ENCODE measurements around the gene ACSF2. TPM values are rescaled to one million over a fixed set of nuclear protein-coding genes. Genes with fewer than 3 reads are reported as not detected.

Gene ACSF2
- polyA plus RNA-seq, 1 donor from 2014 or later: not detected

GRCh38 chr17:50499270-50499669 lies 73.3 kb downstream of the ACSF2 start:
- no peak overlapping the region for H3K27ac ChIP-seq (ENCODE audit: low read length)
- H3K79me2 ChIP-seq (replicated peaks; ENCODE audit: insufficient read depth, low read length): no peaks in the 10 kb centered on the region
- H4K20me1 ChIP-seq (ENCODE audit: insufficient read depth): no peaks in the 10 kb centered on the region
- no peaks in the 10 kb centered on the region for H3K36me3 ChIP-seq (ENCODE audit: insufficient read depth, low read length)
- TF ChIP-seq EP300 (conservative IDR thresholded peaks at IDR 0.05; ENCODE audit: poor library complexity, severe bottlenecking) (no peak), POLR2AphosphoS5 (IDR thresholded peaks at IDR 0.05) (no peak), TAF1 (IDR thresholded peaks at IDR 0.05; ENCODE audit: low read depth) (no peak), CTCF (IDR thresholded peaks at IDR 0.05; ENCODE audit: poor library complexity, severe bottlenecking) (no peak), REST (IDR thresholded peaks at IDR 0.05; ENCODE audit: borderline replicate concordance) (no peak), MXI1 (conservative IDR thresholded peaks at IDR 0.05; ENCODE audit: poor library complexity, severe bottlenecking) (no peak), EZH2 (IDR thresholded peaks at IDR 0.05; ENCODE audit: borderline replicate concordance, insufficient read depth, low read length, poor library complexity, severe bottlenecking) (no peak), RAD21 (conservative IDR thresholded peaks at IDR 0.05) (no peak), SMC3 (conservative IDR thresholded peaks at IDR 0.05; ENCODE audit: poor library complexity) (no peak)
- no peak overlapping the region for H2AFZ ChIP-seq (ENCODE audit: low read depth, low read length)
- H3K9me2 ChIP-seq (ENCODE audit: insufficient read depth, low read length): no peaks in the 10 kb centered on the region
- H3K4me3 ChIP-seq (ENCODE audit: low read length): no peak overlapping the region
- no peaks in the 10 kb centered on the region for H3F3A ChIP-seq (ENCODE audit: insufficient read depth, low read length, poor library complexity, severe bottlenecking)
- no peaks in the 10 kb centered on the region for H3K9me3 ChIP-seq (ENCODE audit: low read length)
- H3K4me2 ChIP-seq (ENCODE audit: low read length): no peak overlapping the region
- no peak overlapping the region for H3K9ac ChIP-seq (ENCODE audit: low read length)
- no peaks in the 10 kb centered on the region for H3K27me3 ChIP-seq (ENCODE audit: insufficient read depth, low read depth, low read length)

- Histone ChIP-seq H3F3A (ENCODE audit: insufficient read depth, low read length, poor library complexity, severe bottlenecking) (no peaks in the 10 kb centered on the region), H3K79me2 (replicated peaks; ENCODE audit: insufficient read depth, low read length) (no peaks in the 10 kb centered on the region)
Observed at GRCh38 chr17:50499721-50500120, 73.7 kb downstream of the ACSF2 start.

More at GRCh38 chr17:50499721-50500120, 73.7 kb downstream of the ACSF2 start:
- TF ChIP-seq TAF1 (IDR thresholded peaks at IDR 0.05; ENCODE audit: low read depth) (no peak), MXI1 (conservative IDR thresholded peaks at IDR 0.05; ENCODE audit: poor library complexity, severe bottlenecking) (no peak), REST (IDR thresholded peaks at IDR 0.05; ENCODE audit: borderline replicate concordance) (no peak), SMC3 (conservative IDR thresholded peaks at IDR 0.05; ENCODE audit: poor library complexity) (no peak), CTCF (IDR thresholded peaks at IDR 0.05; ENCODE audit: poor library complexity, severe bottlenecking) (no peak), EZH2 (IDR thresholded peaks at IDR 0.05; ENCODE audit: borderline replicate concordance, insufficient read depth, low read length, poor library complexity, severe bottlenecking) (no peak), POLR2AphosphoS5 (IDR thresholded peaks at IDR 0.05) (no peak), RAD21 (conservative IDR thresholded peaks at IDR 0.05) (no peak), EP300 (conservative IDR thresholded peaks at IDR 0.05; ENCODE audit: poor library complexity, severe bottlenecking) (no peak)
- H2AFZ ChIP-seq (ENCODE audit: low read depth, low read length): no peak overlapping the region
- no peaks in the 10 kb centered on the region for H3K9me3 ChIP-seq (ENCODE audit: low read length)
- H3K9ac ChIP-seq (ENCODE audit: low read length): no peak overlapping the region
- H3K4me3 ChIP-seq (ENCODE audit: low read length): no peak overlapping the region
- H3K9me2 ChIP-seq (ENCODE audit: insufficient read depth, low read length): no peaks in the 10 kb centered on the region
- H3K27me3 ChIP-seq (ENCODE audit: insufficient read depth, low read depth, low read length): no peaks in the 10 kb centered on the region
- no peaks in the 10 kb centered on the region for H4K20me1 ChIP-seq (ENCODE audit: insufficient read depth)
- H3K27ac ChIP-seq (ENCODE audit: low read length): no peak overlapping the region
- H3K4me2 ChIP-seq (ENCODE audit: low read length): no peak overlapping the region
- H3K36me3 ChIP-seq (ENCODE audit: insufficient read depth, low read length): no peaks in the 10 kb centered on the region

Measured in neural cell (in vitro differentiated cells).